ENCODE measurements around the gene IFI6. TPM values are rescaled to one million over a fixed set of nuclear protein-coding genes. Genes with fewer than 3 reads are reported as not detected.

The IFI6 gene
- total RNA-seq, 1 experiment from 2014 or later = 44.5 TPM

- peaks cover 3% of the 10 kb centered on the region for H3K36me3 Mint-ChIP-seq (ENCODE audit: insufficient read depth, unreplicated experiment)
- POLR2A ChIA-PET = no interaction called here
- no TSS peak for BruUV-seq (replicated peaks)
- CTCF ChIA-PET = no interaction called here
- Histone ChIP-seq H3K4me3 (ENCODE audit: low read depth, low read length) (no peak overlapping the region), H3K27me3 (replicated peaks; ENCODE audit: control insufficient read depth, insufficient read depth, low read length) (no peaks in the 10 kb centered on the region), H3K9me3 (no peaks in the 10 kb centered on the region), H3K4me1 (peaks cover 7% of the 10 kb centered on the region), H3K36me3 (ENCODE audit: control insufficient read depth, insufficient read depth, low read length) (no peaks in the 10 kb centered on the region)
- H3K4me1 Mint-ChIP-seq (ENCODE audit: low read depth, unreplicated experiment) = peaks cover 21% of the 10 kb centered on the region
- H3K27ac Mint-ChIP-seq (ENCODE audit: unreplicated experiment) = peak overlapping the region; percentile 58
- intact Hi-C loops (cut with micrococcal nuclease; ENCODE audit: unreplicated experiment) = no loop called here
- no peak for DNase-seq
- H3K9me3 Mint-ChIP-seq (ENCODE audit: unreplicated experiment) = no peaks in the 10 kb centered on the region
- TF ChIP-seq CTCF (IDR thresholded peaks at IDR 0.05; ENCODE audit: insufficient read depth in 1 of 2, low read depth in 1 of 2, low read length in 1 of 2, severe bottlenecking in 1 of 2, unreplicated experiment in 1 of 2) = no peak
- H3K27me3 Mint-ChIP-seq (ENCODE audit: insufficient read depth, unreplicated experiment) = no peaks in the 10 kb centered on the region
- no peak overlapping the region for H3K4me3 Mint-ChIP-seq (ENCODE audit: unreplicated experiment)
These were observed 16.6 kb downstream of the IFI6 start for GRCh38 chr1:27655151-27655937.

GRCh38 chr1:27652111-27652864 lies 19.7 kb downstream of the IFI6 start:
- Histone ChIP-seq H3K36me3 (ENCODE audit: control insufficient read depth, insufficient read depth, low read length) (no peaks in the 10 kb centered on the region), H3K9me3 (no peaks in the 10 kb centered on the region), H3K4me1 (no peaks in the 10 kb centered on the region), H3K27me3 (replicated peaks; ENCODE audit: control insufficient read depth, insufficient read depth, low read length) (no peaks in the 10 kb centered on the region), H3K4me3 (ENCODE audit: low read depth, low read length) (no peak overlapping the region)
- no peak overlapping the region for H3K27ac Mint-ChIP-seq (ENCODE audit: unreplicated experiment)
- intact Hi-C loops (cut with micrococcal nuclease; ENCODE audit: unreplicated experiment) = no loop called here
- H3K27me3 Mint-ChIP-seq (ENCODE audit: insufficient read depth, unreplicated experiment) = no peaks in the 10 kb centered on the region
- H3K36me3 Mint-ChIP-seq (ENCODE audit: insufficient read depth, unreplicated experiment) = no peaks in the 10 kb centered on the region
- ChIA-PET POLR2A (no interaction called here), CTCF (no interaction called here)
- no TSS peak for BruUV-seq (replicated peaks)
- H3K9me3 Mint-ChIP-seq (ENCODE audit: unreplicated experiment) = no peaks in the 10 kb centered on the region
- no peak for DNase-seq
- H3K4me3 Mint-ChIP-seq (ENCODE audit: unreplicated experiment) = no peak overlapping the region
- peaks cover 16% of the 10 kb centered on the region for H3K4me1 Mint-ChIP-seq (ENCODE audit: low read depth, unreplicated experiment)
- TF ChIP-seq CTCF (IDR thresholded peaks at IDR 0.05; ENCODE audit: insufficient read depth in 1 of 2, low read depth in 1 of 2, low read length in 1 of 2, severe bottlenecking in 1 of 2, unreplicated experiment in 1 of 2) = no peak

- H3K27me3 Mint-ChIP-seq (ENCODE audit: insufficient read depth, unreplicated experiment) = no peaks in the 10 kb centered on the region
- DNase-seq = no peak
- H3K9me3 ChIP-seq = no peaks in the 10 kb centered on the region
- ChIA-PET CTCF (interaction anchor here (0.6 kb wide), 1 partner anchor 318 kb away, joined by 3 read pairs; no protein-coding TSS in a partner anchor), POLR2A (no interaction called here)
- H3K36me3 Mint-ChIP-seq (ENCODE audit: insufficient read depth, unreplicated experiment) = no peaks in the 10 kb centered on the region
- BruUV-seq (replicated peaks) = no TSS peak
- no peak overlapping the region for H3K4me3 ChIP-seq (ENCODE audit: low read depth, low read length)
- intact Hi-C loops (cut with micrococcal nuclease; ENCODE audit: unreplicated experiment) = no loop called here
- no peaks in the 10 kb centered on the region for H3K9me3 Mint-ChIP-seq (ENCODE audit: unreplicated experiment)
- no peaks in the 10 kb centered on the region for H3K27me3 ChIP-seq (replicated peaks; ENCODE audit: control insufficient read depth, insufficient read depth, low read length)
- no peak for TF ChIP-seq CTCF (IDR thresholded peaks at IDR 0.05; ENCODE audit: insufficient read depth in 1 of 2, low read depth in 1 of 2, low read length in 1 of 2, severe bottlenecking in 1 of 2, unreplicated experiment in 1 of 2)
- H3K4me1 Mint-ChIP-seq (ENCODE audit: low read depth, unreplicated experiment) = peaks cover 16% of the 10 kb centered on the region
- H3K36me3 ChIP-seq (ENCODE audit: control insufficient read depth, insufficient read depth, low read length) = no peaks in the 10 kb centered on the region
- H3K27ac Mint-ChIP-seq (ENCODE audit: unreplicated experiment) = no peak overlapping the region
- H3K4me1 ChIP-seq = no peaks in the 10 kb centered on the region
- no peak overlapping the region for H3K4me3 Mint-ChIP-seq (ENCODE audit: unreplicated experiment)
These were observed 21.3 kb downstream of the IFI6 start for GRCh38 chr1:27650539-27651175.
